KMS-11 (cell line): ENCODE data around the gene TIPARP.

Source experiments
- H2AFZ ChIP-seq: fragments of 200-600 bp; sonication (generic); 2 replicates; pipeline ENCODE4 v1.6.1; 2016; ENCODE audit warnings: antibody characterized with exemption, mixed run types, low read depth
- H3K27ac ChIP-seq: fragments of 200-600 bp; sonication (generic); 2 replicates; pipeline ENCODE4 v1.6.1; 2016; ENCODE audit warnings: mild to moderate bottlenecking, mixed run types
- H3K27me3 ChIP-seq: fragments of 200-600 bp; sonication (generic); 2 replicates; pipeline ENCODE4 v1.6.1; 2017; ENCODE audit warnings: mild to moderate bottlenecking, low read depth, mixed run types, moderate library complexity; ENCODE audit not compliant: insufficient read depth
- H3K36me3 ChIP-seq: fragments of 200-600 bp; sonication (generic); 2 replicates; pipeline ENCODE4 v1.6.1; 2017; ENCODE audit warnings: mild to moderate bottlenecking, mixed run types; ENCODE audit not compliant: insufficient read depth
- H3K4me1 ChIP-seq: fragments of 200-600 bp; sonication (generic); 2 replicates; pipeline ENCODE4 v1.6.1; 2016; ENCODE audit warnings: mild to moderate bottlenecking, low read depth, mixed run types; ENCODE audit not compliant: poor library complexity, severe bottlenecking
- H3K4me2 ChIP-seq: fragments of 200-600 bp; sonication (generic); 2 replicates; pipeline ENCODE4 v1.7.0; 2016; ENCODE audit warnings: mild to moderate bottlenecking, mixed run types
- H3K4me3 ChIP-seq: fragments of 200-600 bp; sonication (generic); IDR thresholded peaks from 2 replicates; pipeline ENCODE4 v1.6.1; 2017; ENCODE audit warnings: low read depth, low read length, mixed read lengths; ENCODE audit not compliant: insufficient read depth
- H3K79me2 ChIP-seq: fragments of 200-600 bp; sonication (generic); 2 replicates; pipeline ENCODE4 v1.6.1; 2016; ENCODE audit warnings: low read depth, mixed run types; ENCODE audit not compliant: insufficient read depth
- H3K9ac ChIP-seq: fragments of 200-600 bp; sonication (generic); 2 replicates; pipeline ENCODE4 v1.6.1; 2016; ENCODE audit warnings: mild to moderate bottlenecking, mixed run types
- H4K20me1 ChIP-seq: fragments of 200-600 bp; sonication (generic); 2 replicates; pipeline ENCODE4 v1.6.1; 2016; ENCODE audit warnings: mild to moderate bottlenecking, mixed run types; ENCODE audit not compliant: insufficient read depth
- CTCF ChIP-seq: fragments of 200-600 bp; sonication (generic); conservative IDR thresholded peaks from 2 replicates; pipeline ENCODE4 v1.6.1; 2017; ENCODE audit warnings: low read depth, mild to moderate bottlenecking, antibody characterized with exemption, low read length, moderate library complexity, mixed read lengths

TIPARP gene

GRCh38 chr3:156677536-156677935 is 3.1 kb downstream of the TIPARP start:
- no peak for TF ChIP-seq CTCF
- H2AFZ ChIP-seq = no peak overlapping the region
- H3K4me2 ChIP-seq = peak overlapping the region; percentile 96
- peak overlapping the region; percentile 91 for H3K9ac ChIP-seq
- H3K79me2 ChIP-seq = peaks cover 80% of the 10 kb centered on the region
- H3K4me1 ChIP-seq = peaks cover 72% of the 10 kb centered on the region
- peaks cover 67% of the 10 kb centered on the region for H4K20me1 ChIP-seq
- H3K27ac ChIP-seq = peak overlapping the region; percentile 87
- peaks cover 26% of the 10 kb centered on the region for H3K36me3 ChIP-seq
- H3K4me3 ChIP-seq = no peak overlapping the region
- H3K27me3 ChIP-seq = no peaks in the 10 kb centered on the region

GRCh38 chr3:156678197-156678596 is 3.8 kb downstream of the TIPARP start:
- Histone ChIP-seq H3K36me3 (peaks cover 26% of the 10 kb centered on the region), H3K27ac (peak overlapping the region; percentile 87), H2AFZ (no peak overlapping the region), H3K79me2 (peaks cover 86% of the 10 kb centered on the region), H3K9ac (peak overlapping the region; percentile 91; the same call in 1 of the 2 replicates), H3K4me1 (peaks cover 74% of the 10 kb centered on the region), H3K27me3 (no peaks in the 10 kb centered on the region), H3K4me2 (peak overlapping the region; percentile 96), H3K4me3 (peak overlapping the region; percentile 82), H4K20me1 (peaks cover 74% of the 10 kb centered on the region)
- no peak for TF ChIP-seq CTCF

- no peak for TF ChIP-seq CTCF
- no peaks in the 10 kb centered on the region for H3K27me3 ChIP-seq
- peak overlapping the region; percentile 70 for H3K4me3 ChIP-seq
- H4K20me1 ChIP-seq = peaks cover 92% of the 10 kb centered on the region
- peaks cover 34% of the 10 kb centered on the region for H3K36me3 ChIP-seq
- H3K9ac ChIP-seq = peak overlapping the region; percentile 30; the same call in 1 of the 2 replicates
- H3K79me2 ChIP-seq = peaks cover 100% of the 10 kb centered on the region
- peaks cover 88% of the 10 kb centered on the region for H3K4me1 ChIP-seq
- H3K4me2 ChIP-seq = peak overlapping the region; percentile 96
- peak overlapping the region; percentile 87 for H3K27ac ChIP-seq
- no peak overlapping the region for H2AFZ ChIP-seq
These were observed 6.0 kb downstream of the TIPARP start for GRCh38 chr3:156680243-156680914.

GRCh38 chr3:156681002-156681401 is 6.6 kb downstream of the TIPARP start:
- Histone ChIP-seq H3K27me3 (no peaks in the 10 kb centered on the region), H3K4me1 (peaks cover 95% of the 10 kb centered on the region), H3K9ac (peak overlapping the region; percentile 30; the same call in 1 of the 2 replicates), H3K27ac (peak overlapping the region; percentile 87), H3K4me3 (peak overlapping the region; percentile 70), H2AFZ (no peak overlapping the region), H3K36me3 (peaks cover 34% of the 10 kb centered on the region), H3K4me2 (peak overlapping the region; percentile 96), H3K79me2 (peaks cover 100% of the 10 kb centered on the region), H4K20me1 (peaks cover 93% of the 10 kb centered on the region)
- TF ChIP-seq CTCF = no peak
